ENCODE measurements around the gene APBB2. TPM values are rescaled to one million over a fixed set of nuclear protein-coding genes. Genes with fewer than 3 reads are reported as not detected.

APBB2 gene
- total and polyA plus RNA-seq, 4 donors = 4.8 to 31.5 (median 11.2) TPM

DNA sequence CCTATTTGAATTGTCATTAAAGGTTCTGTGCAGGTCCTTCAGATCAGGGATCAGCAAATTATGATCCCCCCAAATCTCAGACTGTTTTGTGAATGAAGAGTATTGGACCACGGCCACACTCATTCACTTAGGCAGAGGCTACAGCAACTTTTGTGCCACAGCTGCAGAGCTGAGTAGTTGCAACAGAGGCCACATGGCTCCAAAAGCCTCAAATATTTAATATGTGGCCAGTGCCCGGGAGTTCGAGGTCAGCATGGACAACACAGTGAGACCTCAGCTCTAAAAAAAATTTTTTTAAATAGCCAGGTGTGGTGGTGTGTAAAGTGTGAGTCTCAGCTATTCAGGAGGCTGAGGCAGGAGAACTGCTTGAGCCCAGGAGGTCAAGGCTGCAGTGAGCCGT lies 363.8 kb downstream of the APBB2 start:
- 82% methylated on average over 4 of the region's 4 CpGs for WGBS
- DNase-seq (ENCODE audit: low spot score) = no peak
- H3K27me3 ChIP-seq (ENCODE audit: control insufficient read depth in 4 of 4, insufficient read depth in 4 of 4, low read length in 3 of 4) = no peaks in the 10 kb centered on the region
- no peak overlapping the region for H3K9ac ChIP-seq (ENCODE audit: low read depth in 1 of 2, low read length in 2 of 2)
- peaks cover 0 to 4% (median under 1%) of the 10 kb centered on the region in 4 donors for H3K36me3 ChIP-seq (ENCODE audit: control insufficient read depth in 4 of 4, insufficient read depth in 3 of 4, low read depth in 1 of 4, low read length in 3 of 4)
- TF ChIP-seq HNF4G (IDR thresholded peaks at IDR 0.05) = no peak
- TF ChIP-seq YY1 (IDR thresholded peaks at IDR 0.05) = no peak
- TF ChIP-seq HNF4A (conservative IDR thresholded peaks at IDR 0.05) = no peak
- TF ChIP-seq RAD21 (IDR thresholded peaks at IDR 0.05) = no peak
- no peak overlapping the region for H3K27ac ChIP-seq (ENCODE audit: low read depth in 1 of 2, low read length in 2 of 2)
- no peaks in the 10 kb centered on the region for H3K4me1 ChIP-seq (ENCODE audit: control insufficient read depth in 4 of 4, insufficient read depth in 4 of 4, low read length in 3 of 4)
- no peak overlapping the region for H3K4me3 ChIP-seq (ENCODE audit: low read depth in 1 of 3, low read length in 3 of 3)
- no peaks in the 10 kb centered on the region for H3K9me3 ChIP-seq (ENCODE audit: control insufficient read depth in 4 of 4, low read length in 3 of 4)

DNA sequence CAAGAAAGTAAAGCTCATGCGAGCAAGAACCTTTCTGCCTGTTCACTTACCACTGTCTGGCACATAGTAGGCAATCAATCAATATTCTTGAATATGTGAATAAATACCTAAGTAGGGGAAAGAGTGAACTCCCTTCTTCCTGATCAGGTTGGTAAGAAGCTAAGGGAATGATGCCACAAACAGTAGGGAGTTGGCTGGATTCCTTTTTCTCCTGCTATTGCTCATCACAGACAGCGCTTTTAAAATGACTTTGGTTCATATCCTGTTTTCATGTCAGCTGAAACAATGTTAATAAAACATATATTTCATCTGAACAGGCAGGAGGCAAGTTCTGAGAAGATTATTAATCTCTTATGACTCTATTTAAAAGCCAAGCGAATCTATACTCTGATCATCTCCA lies 365.4 kb downstream of the APBB2 start:
- H3K4me1 ChIP-seq (ENCODE audit: control insufficient read depth in 4 of 4, insufficient read depth in 4 of 4, low read length in 3 of 4) = no peaks in the 10 kb centered on the region
- H3K9ac ChIP-seq (ENCODE audit: low read depth in 1 of 2, low read length in 2 of 2) = no peak overlapping the region
- 92% methylated on average over 3 of the region's 3 CpGs for WGBS
- no peak for TF ChIP-seq GABPA (IDR thresholded peaks at IDR 0.05 in 1 of 2, conservative IDR thresholded peaks at IDR 0.05 in 1 of 2)
- TF ChIP-seq, protein P1, sequence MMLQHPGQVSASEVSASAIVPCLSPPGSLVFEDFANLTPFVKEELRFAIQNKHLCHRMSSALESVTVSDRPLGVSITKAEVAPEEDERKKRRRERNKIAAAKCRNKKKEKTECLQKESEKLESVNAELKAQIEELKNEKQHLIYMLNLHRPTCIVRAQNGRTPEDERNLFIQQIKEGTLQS (IDR thresholded peaks at IDR 0.05) = no peak
- no peak for TF ChIP-seq JUND (IDR thresholded peaks at IDR 0.05)
- TF ChIP-seq FOXA2 (IDR thresholded peaks at IDR 0.05) = no peak
- no peak for TF ChIP-seq FOXA1 (IDR thresholded peaks at IDR 0.05)
- TF ChIP-seq HNF4A (conservative IDR thresholded peaks at IDR 0.05) = no peak
- TF ChIP-seq TAF1 (conservative IDR thresholded peaks at IDR 0.05) = no peak
- TF ChIP-seq, protein P2, sequence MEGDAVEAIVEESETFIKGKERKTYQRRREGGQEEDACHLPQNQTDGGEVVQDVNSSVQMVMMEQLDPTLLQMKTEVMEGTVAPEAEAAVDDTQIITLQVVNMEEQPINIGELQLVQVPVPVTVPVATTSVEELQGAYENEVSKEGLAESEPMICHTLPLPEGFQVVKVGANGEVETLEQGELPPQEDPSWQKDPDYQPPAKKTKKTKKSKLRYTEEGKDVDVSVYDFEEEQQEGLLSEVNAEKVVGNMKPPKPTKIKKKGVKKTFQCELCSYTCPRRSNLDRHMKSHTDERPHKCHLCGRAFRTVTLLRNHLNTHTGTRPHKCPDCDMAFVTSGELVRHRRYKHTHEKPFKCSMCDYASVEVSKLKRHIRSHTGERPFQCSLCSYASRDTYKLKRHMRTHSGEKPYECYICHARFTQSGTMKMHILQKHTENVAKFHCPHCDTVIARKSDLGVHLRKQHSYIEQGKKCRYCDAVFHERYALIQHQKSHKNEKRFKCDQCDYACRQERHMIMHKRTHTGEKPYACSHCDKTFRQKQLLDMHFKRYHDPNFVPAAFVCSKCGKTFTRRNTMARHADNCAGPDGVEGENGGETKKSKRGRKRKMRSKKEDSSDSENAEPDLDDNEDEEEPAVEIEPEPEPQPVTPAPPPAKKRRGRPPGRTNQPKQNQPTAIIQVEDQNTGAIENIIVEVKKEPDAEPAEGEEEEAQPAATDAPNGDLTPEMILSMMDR (IDR thresholded peaks at IDR 0.05; ENCODE audit: low read depth, low read length, missing input control) = no peak
- no peak for TF ChIP-seq EGR1 (IDR thresholded peaks at IDR 0.05; ENCODE audit: low read depth in 2 of 2)
- no peak for TF ChIP-seq SP1 (IDR thresholded peaks at IDR 0.05)
- H3K9me3 ChIP-seq (ENCODE audit: control insufficient read depth in 4 of 4, low read length in 3 of 4) = no peaks in the 10 kb centered on the region
- DNase-seq (ENCODE audit: low spot score) = no peak
- no peaks in the 10 kb centered on the region for H3K27me3 ChIP-seq (ENCODE audit: control insufficient read depth in 4 of 4, insufficient read depth in 4 of 4, low read length in 3 of 4)
- peaks cover 0 to 1% (median 0%) of the 10 kb centered on the region in 4 donors for H3K36me3 ChIP-seq (ENCODE audit: control insufficient read depth in 4 of 4, insufficient read depth in 3 of 4, low read depth in 1 of 4, low read length in 3 of 4)
- H3K27ac ChIP-seq (ENCODE audit: low read depth in 1 of 2, low read length in 2 of 2) = no peak overlapping the region
- no peak overlapping the region for H3K4me3 ChIP-seq (ENCODE audit: low read depth in 1 of 3, low read length in 3 of 3)

DNA sequence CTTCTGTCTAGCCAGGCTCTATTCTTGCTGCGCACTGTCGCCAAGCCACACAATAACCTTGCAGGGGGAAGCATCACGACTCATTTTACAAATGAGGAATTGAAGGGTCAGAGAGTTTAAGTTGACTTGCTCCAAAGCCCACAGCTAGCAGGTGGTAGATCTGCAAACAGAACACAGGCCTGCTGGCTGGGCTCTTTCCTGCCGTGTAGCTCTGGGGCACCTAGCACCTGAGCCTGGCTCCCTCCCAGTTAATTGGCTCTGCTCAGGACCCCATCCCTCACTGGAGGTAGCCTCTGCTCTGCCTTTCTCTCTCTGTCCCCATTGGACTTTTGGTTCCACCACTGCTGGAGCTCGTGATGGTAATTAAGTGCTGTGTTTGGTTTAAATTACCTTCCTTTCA lies 366.1 kb downstream of the APBB2 start:
- no peaks in the 10 kb centered on the region for H3K9me3 ChIP-seq (ENCODE audit: control insufficient read depth in 4 of 4, low read length in 3 of 4)
- 89% methylated on average over 5 of the region's 5 CpGs for WGBS
- H3K4me3 ChIP-seq (ENCODE audit: low read depth in 1 of 3, low read length in 3 of 3) = no peak overlapping the region
- H3K4me1 ChIP-seq (ENCODE audit: control insufficient read depth in 4 of 4, insufficient read depth in 4 of 4, low read length in 3 of 4) = no peaks in the 10 kb centered on the region
- H3K27ac ChIP-seq (ENCODE audit: low read depth in 1 of 2, low read length in 2 of 2) = no peak overlapping the region
- no peaks in the 10 kb centered on the region for H3K36me3 ChIP-seq (ENCODE audit: control insufficient read depth in 4 of 4, insufficient read depth in 3 of 4, low read depth in 1 of 4, low read length in 3 of 4)
- H3K9ac ChIP-seq (ENCODE audit: low read depth in 1 of 2, low read length in 2 of 2) = no peak overlapping the region
- no peaks in the 10 kb centered on the region for H3K27me3 ChIP-seq (ENCODE audit: control insufficient read depth in 4 of 4, insufficient read depth in 4 of 4, low read length in 3 of 4)
- no peak for DNase-seq (ENCODE audit: low spot score)
- TF ChIP-seq HNF4G (IDR thresholded peaks at IDR 0.05) (no peak), EGR1 (IDR thresholded peaks at IDR 0.05; ENCODE audit: low read depth in 2 of 2) (no peak), GABPA (IDR thresholded peaks at IDR 0.05 in 1 of 2, conservative IDR thresholded peaks at IDR 0.05 in 1 of 2) (no peak), NR2F2 (IDR thresholded peaks at IDR 0.05) (no peak), YY1 (IDR thresholded peaks at IDR 0.05) (no peak), JUND (IDR thresholded peaks at IDR 0.05) (no peak), HNF4A (conservative IDR thresholded peaks at IDR 0.05) (no peak), RAD21 (IDR thresholded peaks at IDR 0.05) (no peak), SP1 (IDR thresholded peaks at IDR 0.05) (no peak), TAF1 (conservative IDR thresholded peaks at IDR 0.05) (no peak)
- TF ChIP-seq, protein P3, sequence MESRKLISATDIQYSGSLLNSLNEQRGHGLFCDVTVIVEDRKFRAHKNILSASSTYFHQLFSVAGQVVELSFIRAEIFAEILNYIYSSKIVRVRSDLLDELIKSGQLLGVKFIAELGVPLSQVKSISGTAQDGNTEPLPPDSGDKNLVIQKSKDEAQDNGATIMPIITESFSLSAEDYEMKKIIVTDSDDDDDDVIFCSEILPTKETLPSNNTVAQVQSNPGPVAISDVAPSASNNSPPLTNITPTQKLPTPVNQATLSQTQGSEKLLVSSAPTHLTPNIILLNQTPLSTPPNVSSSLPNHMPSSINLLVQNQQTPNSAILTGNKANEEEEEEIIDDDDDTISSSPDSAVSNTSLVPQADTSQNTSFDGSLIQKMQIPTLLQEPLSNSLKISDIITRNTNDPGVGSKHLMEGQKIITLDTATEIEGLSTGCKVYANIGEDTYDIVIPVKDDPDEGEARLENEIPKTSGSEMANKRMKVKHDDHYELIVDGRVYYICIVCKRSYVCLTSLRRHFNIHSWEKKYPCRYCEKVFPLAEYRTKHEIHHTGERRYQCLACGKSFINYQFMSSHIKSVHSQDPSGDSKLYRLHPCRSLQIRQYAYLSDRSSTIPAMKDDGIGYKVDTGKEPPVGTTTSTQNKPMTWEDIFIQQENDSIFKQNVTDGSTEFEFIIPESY (IDR thresholded peaks at IDR 0.05) = no peak
- TF ChIP-seq, protein P4, sequence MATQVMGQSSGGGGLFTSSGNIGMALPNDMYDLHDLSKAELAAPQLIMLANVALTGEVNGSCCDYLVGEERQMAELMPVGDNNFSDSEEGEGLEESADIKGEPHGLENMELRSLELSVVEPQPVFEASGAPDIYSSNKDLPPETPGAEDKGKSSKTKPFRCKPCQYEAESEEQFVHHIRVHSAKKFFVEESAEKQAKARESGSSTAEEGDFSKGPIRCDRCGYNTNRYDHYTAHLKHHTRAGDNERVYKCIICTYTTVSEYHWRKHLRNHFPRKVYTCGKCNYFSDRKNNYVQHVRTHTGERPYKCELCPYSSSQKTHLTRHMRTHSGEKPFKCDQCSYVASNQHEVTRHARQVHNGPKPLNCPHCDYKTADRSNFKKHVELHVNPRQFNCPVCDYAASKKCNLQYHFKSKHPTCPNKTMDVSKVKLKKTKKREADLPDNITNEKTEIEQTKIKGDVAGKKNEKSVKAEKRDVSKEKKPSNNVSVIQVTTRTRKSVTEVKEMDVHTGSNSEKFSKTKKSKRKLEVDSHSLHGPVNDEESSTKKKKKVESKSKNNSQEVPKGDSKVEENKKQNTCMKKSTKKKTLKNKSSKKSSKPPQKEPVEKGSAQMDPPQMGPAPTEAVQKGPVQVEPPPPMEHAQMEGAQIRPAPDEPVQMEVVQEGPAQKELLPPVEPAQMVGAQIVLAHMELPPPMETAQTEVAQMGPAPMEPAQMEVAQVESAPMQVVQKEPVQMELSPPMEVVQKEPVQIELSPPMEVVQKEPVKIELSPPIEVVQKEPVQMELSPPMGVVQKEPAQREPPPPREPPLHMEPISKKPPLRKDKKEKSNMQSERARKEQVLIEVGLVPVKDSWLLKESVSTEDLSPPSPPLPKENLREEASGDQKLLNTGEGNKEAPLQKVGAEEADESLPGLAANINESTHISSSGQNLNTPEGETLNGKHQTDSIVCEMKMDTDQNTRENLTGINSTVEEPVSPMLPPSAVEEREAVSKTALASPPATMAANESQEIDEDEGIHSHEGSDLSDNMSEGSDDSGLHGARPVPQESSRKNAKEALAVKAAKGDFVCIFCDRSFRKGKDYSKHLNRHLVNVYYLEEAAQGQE (IDR thresholded peaks at IDR 0.05) = no peak
- TF ChIP-seq, protein P1 (IDR thresholded peaks at IDR 0.05) = no peak
- TF ChIP-seq, protein P5, sequence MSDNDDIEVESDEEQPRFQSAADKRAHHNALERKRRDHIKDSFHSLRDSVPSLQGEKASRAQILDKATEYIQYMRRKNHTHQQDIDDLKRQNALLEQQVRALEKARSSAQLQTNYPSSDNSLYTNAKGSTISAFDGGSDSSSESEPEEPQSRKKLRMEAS (IDR thresholded peaks at IDR 0.05) = no peak
- TF ChIP-seq, protein P2 (IDR thresholded peaks at IDR 0.05; ENCODE audit: low read depth, low read length, missing input control) = no peak

Data from liver (tissue), 9 donors.